Thymus (tissue), 11 donors: ENCODE data around the gene UBE2O. TPM values are rescaled to one million over a fixed set of nuclear protein-coding genes. Genes with fewer than 3 reads are reported as not detected.

ENCODE experiments used
- DNase-seq, 9 donors: peaks; one replicate each; pipeline ENCODE4 v3.0.0-alpha.2; 2013; ENCODE audit warnings: low spot score in 9 of 9, low read depth in 6 of 9, missing footprints in 1 of 9
- H3K27ac ChIP-seq, 2 donors: one replicate each; pipeline ENCODE4 v1.5.1; 2013; ENCODE audit warnings: control low read depth in 1 of 2, low read depth in 1 of 2, low read length in 1 of 2, mild to moderate bottlenecking in 1 of 2, moderate library complexity in 1 of 2
- H3K27me3 ChIP-seq, 2 donors: one replicate each; pipeline ENCODE4 v1.5.1; 2013; ENCODE audit warnings: low read length in 1 of 2; ENCODE audit not compliant: control insufficient read depth in 2 of 2, insufficient read depth in 1 of 2
- H3K36me3 ChIP-seq, 2 donors: one replicate each; pipeline ENCODE4 v1.5.1; 2013; ENCODE audit warnings: low read length in 1 of 2, mild to moderate bottlenecking in 1 of 2, moderate library complexity in 1 of 2; ENCODE audit not compliant: control insufficient read depth in 2 of 2, insufficient read depth in 2 of 2
- H3K4me1 ChIP-seq, 2 donors: one replicate each; pipeline ENCODE4 v1.5.1; 2013; ENCODE audit warnings: low read length in 2 of 2; ENCODE audit not compliant: control insufficient read depth in 2 of 2, insufficient read depth in 2 of 2
- H3K4me3 ChIP-seq, 2 donors: one replicate each; pipeline ENCODE4 v1.5.1; 2013; ENCODE audit warnings: low read length in 2 of 2, control low read depth in 1 of 2, mild to moderate bottlenecking in 1 of 2
- H3K9me3 ChIP-seq, 2 donors: one replicate each; pipeline ENCODE4 v1.5.1; 2013; ENCODE audit warnings: low read length in 1 of 2, mild to moderate bottlenecking in 1 of 2; ENCODE audit not compliant: control insufficient read depth in 2 of 2, insufficient read depth in 1 of 2
- WGBS: extraction: QIAGEN DNeasy Blood & Tissue Kit; methylation state at CpG from one replicate; pipeline ENCODE4 v1.1.7; 2013; 5-methylcytosine and 5-hydroxymethylcytosine counted together
- polyA plus RNA-seq: library from polyadenylated mRNA; stranded (reverse); fragments of 200-250 nt; gene quantifications from one replicate; pipeline ENCODE4 v1.2.3, GENCODE V29; 2013
- total RNA-seq: library from RNA; stranded (reverse); fragments of 120-200 nt; gene quantifications from one replicate; pipeline ENCODE4 v1.2.4, GENCODE V29; 2013
- donor health status: healthy.

The UBE2O gene
- total and polyA plus RNA-seq, 2 donors = 8.8 to 11.1 TPM

- peaks cover 0 to 3% of the 10 kb centered on the region in 2 donors for H3K9me3 ChIP-seq
- no peak for DNase-seq
- no peak overlapping the region for H3K4me3 ChIP-seq
- no peak overlapping the region for H3K27ac ChIP-seq
- no peaks in the 10 kb centered on the region for H3K4me1 ChIP-seq
- no peaks in the 10 kb centered on the region for H3K36me3 ChIP-seq
- no peaks in the 10 kb centered on the region for H3K27me3 ChIP-seq
- 93% methylated on average over 15 of the region's 15 CpGs for WGBS
These were observed 19.3 kb upstream of the UBE2O start for GRCh38 chr17:76472258-76472645.

DNA sequence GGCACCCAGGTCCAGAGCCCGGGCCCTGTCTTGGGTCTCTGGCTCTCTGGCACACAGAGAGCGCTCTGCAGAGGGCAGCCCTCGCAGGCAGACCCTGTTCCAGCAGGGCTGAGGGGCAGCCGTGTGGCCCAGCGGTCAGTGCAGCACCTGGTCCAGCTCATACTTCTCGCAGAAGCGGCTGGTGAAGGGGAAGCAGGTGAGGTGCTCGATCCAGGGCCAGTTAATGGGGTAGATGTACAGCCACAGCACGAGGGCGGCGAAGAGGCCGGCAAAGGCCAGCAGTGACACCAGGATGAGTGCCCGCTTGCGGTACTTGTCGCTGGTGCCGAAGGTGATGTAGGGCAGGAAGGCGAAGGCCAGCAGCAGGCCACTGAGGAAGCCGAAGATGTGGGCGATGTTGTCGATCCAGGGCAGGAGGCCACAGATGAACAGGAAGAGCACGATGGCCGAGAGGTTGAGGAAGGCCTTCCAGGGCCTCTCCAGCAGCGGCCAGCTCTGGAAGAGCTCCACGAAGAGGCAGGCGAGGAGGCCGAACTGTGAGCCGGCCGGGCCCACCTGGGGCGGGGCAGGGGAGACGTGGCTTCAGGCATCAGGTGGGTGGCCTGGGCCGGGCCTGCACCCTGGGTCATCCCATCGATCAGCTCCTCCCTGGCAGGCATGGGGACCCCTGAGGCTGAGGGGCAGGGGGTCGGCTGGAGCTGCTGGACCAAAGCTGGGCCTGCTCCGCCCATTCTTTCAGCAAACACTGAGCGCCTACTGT is 18.7 kb upstream of the UBE2O start:
- no peaks in the 10 kb centered on the region for H3K36me3 ChIP-seq
- H3K9me3 ChIP-seq = peaks cover 0 to 3% of the 10 kb centered on the region in 2 donors
- WGBS = 97% methylated on average over 35 of the region's 35 CpGs
- no peak overlapping the region for H3K27ac ChIP-seq
- H3K4me1 ChIP-seq = no peaks in the 10 kb centered on the region
- DNase-seq = no peak
- H3K27me3 ChIP-seq = no peaks in the 10 kb centered on the region
- H3K4me3 ChIP-seq = no peak overlapping the region

DNA sequence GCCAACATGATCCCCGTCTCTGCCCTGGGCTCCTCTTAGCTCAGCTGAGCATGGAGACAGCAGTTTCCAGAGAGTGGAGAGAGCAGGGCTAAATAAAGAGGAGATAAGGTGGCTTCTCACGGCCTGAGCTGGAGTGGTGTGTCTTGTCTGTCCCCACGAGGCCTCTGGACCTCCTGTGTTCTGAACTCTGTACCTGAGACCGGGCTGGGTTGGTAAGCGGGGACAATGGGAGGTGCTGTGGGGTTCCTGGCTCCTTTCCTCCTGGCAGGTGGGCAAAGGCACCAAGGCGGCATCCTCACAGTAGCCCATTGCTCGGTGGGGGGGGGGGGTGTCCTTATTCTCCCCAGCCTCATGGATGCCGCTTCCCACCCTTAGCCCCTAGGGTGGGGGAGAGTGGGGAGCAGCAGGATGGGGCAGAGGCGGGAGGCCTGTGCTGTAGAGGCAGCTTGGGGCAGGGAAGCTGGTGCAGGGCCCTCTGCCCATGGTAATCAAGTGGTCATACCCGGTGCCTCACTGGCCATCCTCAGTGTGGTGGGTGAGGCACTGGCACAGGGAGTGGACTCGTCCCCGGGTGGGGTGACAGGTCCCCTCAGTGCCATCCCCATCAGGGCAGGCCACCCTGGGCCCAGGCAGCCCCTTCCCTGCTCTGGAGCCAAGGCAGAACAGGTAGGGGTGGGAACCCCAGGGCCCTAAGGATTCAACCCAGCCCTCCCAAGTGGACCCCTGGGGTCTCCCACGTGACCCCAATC is 17.2 kb upstream of the UBE2O start:
- Histone ChIP-seq H3K36me3 (no peaks in the 10 kb centered on the region), H3K4me1 (no peaks in the 10 kb centered on the region), H3K9me3 (peaks cover 0 to 2% of the 10 kb centered on the region in 2 donors), H3K4me3 (no peak overlapping the region), H3K27ac (no peak overlapping the region), H3K27me3 (no peaks in the 10 kb centered on the region)
- no peak for DNase-seq
- WGBS = 95% methylated on average over 13 of the region's 13 CpGs

DNA sequence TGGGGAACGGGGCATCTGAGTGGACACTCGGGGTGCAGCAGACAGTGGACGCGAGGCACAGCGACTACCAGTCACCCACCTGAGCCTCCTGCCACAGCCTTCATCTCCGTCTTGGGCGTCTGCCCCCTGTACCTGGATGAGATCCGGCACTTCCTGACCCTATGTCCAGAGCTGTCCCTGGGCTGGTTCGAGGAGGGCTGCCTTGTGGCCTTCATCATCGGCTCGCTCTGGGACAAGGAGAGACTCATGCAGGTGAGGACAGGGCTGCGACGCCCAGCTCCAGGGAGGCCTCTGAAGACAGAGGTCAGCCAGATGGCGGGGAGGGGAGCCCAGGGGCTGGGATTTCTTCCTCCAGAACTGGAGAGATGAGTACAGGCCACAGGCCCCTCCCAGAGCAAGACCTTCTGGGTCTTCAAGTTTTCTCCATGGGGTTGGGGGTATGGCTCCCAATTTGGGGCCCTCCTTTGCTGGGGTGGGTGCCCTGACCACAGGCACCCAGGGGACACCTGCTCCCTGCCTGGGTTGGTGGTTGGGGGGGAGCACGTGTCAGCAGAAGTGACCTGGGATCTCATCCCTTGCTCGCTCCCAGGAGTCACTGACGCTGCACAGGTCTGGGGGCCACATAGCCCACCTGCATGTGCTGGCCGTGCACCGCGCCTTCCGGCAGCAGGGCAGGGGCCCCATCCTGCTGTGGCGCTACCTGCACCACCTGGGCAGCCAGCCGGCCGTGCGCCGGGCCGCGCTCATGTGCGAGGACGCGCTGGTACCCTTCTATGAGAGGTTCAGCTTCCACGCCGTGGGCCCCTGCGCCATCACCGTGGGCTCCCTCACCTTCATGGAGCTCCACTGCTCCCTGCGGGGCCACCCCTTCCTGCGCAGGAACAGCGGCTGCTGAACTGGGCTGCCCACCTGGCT is 16.4 kb upstream of the UBE2O start:
- H3K27ac ChIP-seq = no peak overlapping the region
- H3K36me3 ChIP-seq = no peaks in the 10 kb centered on the region
- no peak for DNase-seq
- H3K4me1 ChIP-seq = no peaks in the 10 kb centered on the region
- H3K9me3 ChIP-seq = no peaks in the 10 kb centered on the region
- no peak overlapping the region for H3K4me3 ChIP-seq
- H3K27me3 ChIP-seq = no peaks in the 10 kb centered on the region
- 98% methylated on average over 38 of the region's 38 CpGs for WGBS

DNA sequence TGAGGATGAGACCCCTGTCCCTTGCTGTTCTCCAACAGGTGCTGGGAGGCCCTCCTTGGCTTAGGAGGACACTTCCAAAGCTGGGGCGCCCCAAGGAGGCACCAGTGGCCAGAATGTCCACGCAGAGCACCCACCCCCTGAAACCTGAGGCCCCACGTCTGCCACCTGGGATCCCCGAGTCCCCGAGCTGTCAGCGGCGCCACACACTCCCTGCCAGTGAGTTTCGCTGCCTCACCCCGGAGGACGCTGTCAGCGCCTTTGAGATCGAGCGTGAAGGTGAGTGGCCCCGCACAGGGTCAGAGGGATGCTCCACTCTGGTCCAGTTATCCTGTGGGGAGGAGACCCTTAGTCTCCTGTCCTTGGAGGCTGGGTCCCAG is 15.7 kb upstream of the UBE2O start:
- Histone ChIP-seq H3K27me3 (no peaks in the 10 kb centered on the region), H3K36me3 (no peaks in the 10 kb centered on the region), H3K27ac (no peak overlapping the region), H3K4me3 (no peak overlapping the region), H3K9me3 (no peaks in the 10 kb centered on the region), H3K4me1 (no peaks in the 10 kb centered on the region)
- 97% methylated on average over 14 of the region's 14 CpGs for WGBS
- no peak for DNase-seq

DNA sequence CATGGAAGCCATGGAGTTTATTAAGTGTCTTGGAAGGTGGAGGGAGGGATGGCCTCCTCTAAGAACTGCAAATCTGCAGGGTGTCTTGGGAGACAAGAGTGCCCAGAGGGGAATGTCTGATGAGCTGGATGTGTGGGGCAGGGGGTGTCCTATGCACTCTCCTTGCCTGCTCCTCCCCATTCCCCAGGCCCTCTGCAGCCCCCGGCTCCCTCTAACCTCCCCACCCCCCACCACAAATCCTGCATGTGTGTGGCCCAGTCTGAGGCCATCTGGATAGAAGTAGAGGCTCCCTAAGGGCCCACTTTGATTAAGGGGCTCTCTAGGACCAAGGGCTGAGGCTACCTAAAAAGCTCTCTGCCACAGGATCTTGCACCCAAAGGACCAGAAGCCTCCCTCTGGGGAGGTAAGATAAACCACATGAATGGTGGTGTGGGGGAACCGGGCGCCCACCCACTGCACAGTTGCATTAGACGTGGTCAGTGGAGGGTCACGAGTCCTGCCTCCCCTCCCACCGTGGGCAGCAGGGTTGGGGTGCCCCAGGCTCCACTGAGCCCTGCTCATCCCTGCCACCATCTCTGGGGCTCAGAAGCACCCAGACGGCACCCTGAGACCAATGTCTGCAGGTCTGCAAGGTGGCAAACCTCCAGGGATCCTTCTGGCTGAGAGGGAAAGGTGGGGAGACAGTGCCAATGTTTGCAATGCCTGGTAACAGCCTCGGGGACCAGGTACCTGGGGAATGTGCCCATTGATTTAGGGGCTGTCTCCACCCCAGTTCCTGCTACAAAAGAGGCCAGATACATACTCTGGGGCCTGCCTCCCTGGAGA is 15.1 kb upstream of the UBE2O start:
- WGBS = 90% methylated on average over 8 of the region's 8 CpGs
- H3K27me3 ChIP-seq = no peaks in the 10 kb centered on the region
- no peak overlapping the region for H3K27ac ChIP-seq
- no peak overlapping the region for H3K4me3 ChIP-seq
- no peak for DNase-seq
- H3K4me1 ChIP-seq = no peaks in the 10 kb centered on the region
- no peaks in the 10 kb centered on the region for H3K9me3 ChIP-seq
- no peaks in the 10 kb centered on the region for H3K36me3 ChIP-seq

- Histone ChIP-seq H3K27me3 (peaks cover 0 to 4% of the 10 kb centered on the region in 2 donors), H3K9me3 (no peaks in the 10 kb centered on the region), H3K4me3 (no peak within 1 kb of the TSS), H3K36me3 (no peaks in the 10 kb centered on the region), H3K4me1 (no peaks in the 10 kb centered on the region), H3K27ac (no peak within 1 kb of the TSS)
- no peak for DNase-seq
- WGBS = 94% methylated on average over 11 of the region's 11 CpGs
These were observed 14.4 kb upstream of the UBE2O start, which contains the start of gene AANAT for GRCh38 chr17:76467366-76467765. TSS of gene AANAT (plus strand) at chr17:76467603. CDS start at chr17:76468747, 1,144 bp downstream.

DNA sequence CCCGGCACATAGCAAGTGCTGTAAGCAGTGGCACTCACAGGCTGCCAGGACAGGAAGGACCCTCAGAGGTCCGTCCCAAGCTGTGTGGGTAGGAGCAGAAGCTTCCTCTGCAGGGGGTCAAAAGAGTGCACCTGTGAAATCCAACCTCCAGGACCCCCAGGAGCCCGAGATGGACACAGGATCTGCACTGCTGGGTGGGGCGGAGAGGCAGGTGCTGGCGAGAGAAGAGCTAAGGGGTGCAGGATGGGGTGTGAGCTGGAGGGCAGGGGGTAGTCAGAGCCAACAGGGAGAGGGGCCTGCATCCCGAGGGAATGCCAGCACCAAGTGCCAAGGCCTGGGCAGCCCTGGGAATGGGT is 13.8 kb upstream of the UBE2O start:
- Histone ChIP-seq H3K27me3 (peaks cover 0 to 7% of the 10 kb centered on the region in 2 donors), H3K36me3 (no peaks in the 10 kb centered on the region), H3K4me1 (no peaks in the 10 kb centered on the region), H3K27ac (no peak overlapping the region), H3K4me3 (no peak overlapping the region), H3K9me3 (no peaks in the 10 kb centered on the region)
- 96% methylated on average over 6 of the region's 6 CpGs for WGBS
- DNase-seq = no peak
